ENCODE results near the gene FBXO41.

The FBXO41 gene

GRCh38 chr2:73212448-73213176 lies 71.7 kb downstream of the FBXO41 start:
- peak; percentile 69 for DNase-seq (ENCODE audit: low spot score)

- no peak for DNase-seq (ENCODE audit: low spot score)
Measured at GRCh38 chr2:73212098-73212447, 72.2 kb downstream of the FBXO41 start.

GRCh38 chr2:73210696-73211095 lies 73.6 kb downstream of the FBXO41 start:
- DNase-seq (ENCODE audit: low spot score) = no peak

DNA sequence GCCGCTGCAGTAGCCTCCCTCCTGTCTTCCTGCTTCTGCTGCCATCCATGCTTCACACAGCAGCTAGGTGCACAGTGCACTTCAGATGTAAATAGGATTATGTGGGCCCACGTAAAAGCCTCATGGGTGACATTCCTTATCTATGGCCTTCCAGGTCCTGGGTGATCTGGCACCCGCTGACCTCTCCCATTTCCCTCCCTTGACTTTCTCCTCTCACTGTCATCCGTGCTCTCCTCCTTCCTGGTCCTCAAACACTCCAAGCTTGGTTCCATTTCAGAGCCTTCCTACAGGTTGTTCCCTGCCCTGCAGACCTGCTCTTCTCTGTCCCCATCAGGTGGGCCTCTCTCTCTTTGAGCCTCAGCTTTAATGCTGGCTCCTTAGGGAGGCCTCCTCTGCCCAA lies 74.3 kb downstream of the FBXO41 start:
- no peak for DNase-seq (ENCODE audit: low spot score)

DNA sequence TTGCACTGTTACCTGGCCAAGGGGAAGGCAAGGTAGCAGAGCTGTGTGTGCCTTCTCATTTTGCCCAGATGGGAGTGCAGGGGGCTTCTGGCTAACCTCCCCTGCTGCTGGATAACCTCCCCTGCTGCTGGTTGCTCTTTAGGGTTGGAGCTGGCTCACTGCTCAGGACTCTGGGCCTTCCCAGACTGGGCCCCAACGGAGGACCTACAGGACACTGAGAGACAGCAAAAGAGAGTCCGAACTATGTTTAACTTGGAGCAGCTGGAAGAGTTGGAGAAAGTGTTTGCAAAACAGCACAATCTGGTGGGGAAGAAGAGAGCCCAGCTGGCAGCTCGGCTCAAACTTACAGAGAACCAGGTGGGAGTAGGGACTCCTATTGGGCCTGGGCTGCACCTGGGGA lies 76.0 kb downstream of the FBXO41 start:
- DNase-seq (ENCODE audit: low spot score) = no peak

- no peak for DNase-seq (ENCODE audit: low spot score)
Measured at GRCh38 chr2:73205611-73206010, 78.7 kb downstream of the FBXO41 start.

Measured in CD4-positive, alpha-beta T cell treated with Interleukin-6 at 100 ng/mL for 8 hours (primary cell).